ENCODE measurements around the gene CACNG4.

CACNG4 gene

GRCh38 chr17:66986659-66987058 is 22.2 kb downstream of the CACNG4 start:
- TF ChIP-seq CTCF (conservative IDR thresholded peaks at IDR 0.05) (no peak), ZFX (IDR thresholded peaks at IDR 0.05) (no peak)
- no peak overlapping the region for H3K27ac ChIP-seq

- no peak overlapping the region for H3K27ac ChIP-seq
- no peak for TF ChIP-seq CTCF (conservative IDR thresholded peaks at IDR 0.05)
- TF ChIP-seq ZFX (IDR thresholded peaks at IDR 0.05): no peak
These were observed 22.6 kb downstream of the CACNG4 start for GRCh38 chr17:66987059-66987616.

GRCh38 chr17:66988069-66988798 is 23.7 kb downstream of the CACNG4 start:
- no peak overlapping the region for H3K27ac ChIP-seq
- TF ChIP-seq ZFX (IDR thresholded peaks at IDR 0.05) (no peak), CTCF (conservative IDR thresholded peaks at IDR 0.05) (no peak)

GRCh38 chr17:66989076-66989475 is 24.6 kb downstream of the CACNG4 start:
- TF ChIP-seq ZFX (IDR thresholded peaks at IDR 0.05): no peak
- TF ChIP-seq CTCF (conservative IDR thresholded peaks at IDR 0.05): no peak
- H3K27ac ChIP-seq: no peak overlapping the region

- TF ChIP-seq CTCF (conservative IDR thresholded peaks at IDR 0.05): no peak
- TF ChIP-seq ZFX (IDR thresholded peaks at IDR 0.05): no peak
These were observed 25.1 kb downstream of the CACNG4 start for GRCh38 chr17:66989579-66989978.

GRCh38 chr17:66990047-66990446 is 25.5 kb downstream of the CACNG4 start:
- no peak overlapping the region for H3K27ac ChIP-seq
- TF ChIP-seq ZFX (IDR thresholded peaks at IDR 0.05) (no peak), CTCF (conservative IDR thresholded peaks at IDR 0.05) (no peak)

More at GRCh38 chr17:66989579-66989978, 25.1 kb downstream of the CACNG4 start:
- H3K27ac ChIP-seq: no peak overlapping the region

- TF ChIP-seq CTCF (conservative IDR thresholded peaks at IDR 0.05) (no peak), ZFX (IDR thresholded peaks at IDR 0.05) (no peak)
These were observed 28.5 kb downstream of the CACNG4 start for GRCh38 chr17:66992911-66993442.

More at GRCh38 chr17:66992911-66993442, 28.5 kb downstream of the CACNG4 start:
- no peak overlapping the region for H3K27ac ChIP-seq

Data from C4-2B (cell line).